Measurements from ENCODE around the gene DNASE1L3.

GRCh38 chr3:58234516-58234931 lies 23.8 kb upstream of the DNASE1L3 start:
- TF ChIP-seq, protein P1, sequence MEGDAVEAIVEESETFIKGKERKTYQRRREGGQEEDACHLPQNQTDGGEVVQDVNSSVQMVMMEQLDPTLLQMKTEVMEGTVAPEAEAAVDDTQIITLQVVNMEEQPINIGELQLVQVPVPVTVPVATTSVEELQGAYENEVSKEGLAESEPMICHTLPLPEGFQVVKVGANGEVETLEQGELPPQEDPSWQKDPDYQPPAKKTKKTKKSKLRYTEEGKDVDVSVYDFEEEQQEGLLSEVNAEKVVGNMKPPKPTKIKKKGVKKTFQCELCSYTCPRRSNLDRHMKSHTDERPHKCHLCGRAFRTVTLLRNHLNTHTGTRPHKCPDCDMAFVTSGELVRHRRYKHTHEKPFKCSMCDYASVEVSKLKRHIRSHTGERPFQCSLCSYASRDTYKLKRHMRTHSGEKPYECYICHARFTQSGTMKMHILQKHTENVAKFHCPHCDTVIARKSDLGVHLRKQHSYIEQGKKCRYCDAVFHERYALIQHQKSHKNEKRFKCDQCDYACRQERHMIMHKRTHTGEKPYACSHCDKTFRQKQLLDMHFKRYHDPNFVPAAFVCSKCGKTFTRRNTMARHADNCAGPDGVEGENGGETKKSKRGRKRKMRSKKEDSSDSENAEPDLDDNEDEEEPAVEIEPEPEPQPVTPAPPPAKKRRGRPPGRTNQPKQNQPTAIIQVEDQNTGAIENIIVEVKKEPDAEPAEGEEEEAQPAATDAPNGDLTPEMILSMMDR (IDR thresholded peaks at IDR 0.05) = no peak
- TF ChIP-seq POLR2AphosphoS5 (IDR thresholded peaks at IDR 0.05) (no peak), POLR2A (IDR thresholded peaks at IDR 0.05; ENCODE audit: low read depth) (no peak)

Measured in esophagus muscularis mucosa (tissue), 3 donors.